Aortic smooth muscle cell (primary cell): ENCODE measurements around the gene TRIM43. TPM values are rescaled to one million over a fixed set of nuclear protein-coding genes. Genes with fewer than 3 reads are reported as not detected.

Source experiments
- total RNA-seq: library from RNA; depleted of rRNA; stranded (reverse); fragments of >200 nt; gene quantifications from 2 replicates; pipeline ENCODE4 v1.2.3, GENCODE V29; 2014

The TRIM43 gene
- not detected in 2 replicates for total RNA-seq

GRCh38 chr2:95591701-95592100 is at the start of gene TRIM43:
Gene TRIM43 (plus strand): TSS chr2:95592001. CDS start chr2:95594024, 2,023 bp downstream.

Other genes with a start within 250 kb of the TRIM43 start
- 19.3 and 27.0 TPM in 2 replicates for gene FAHD2A, start 189.3 kb upstream of the TRIM43 start, total RNA-seq
- gene TRIM43B, start 107.2 kb upstream of the TRIM43 start, total RNA-seq = not detected in 2 replicates